Tibial nerve (tissue), 4 donors: ENCODE results near the gene TNRC18.
"Not testable (repeated sequence)": the region's sequence is repeated elsewhere in the genome, so short reads cannot be mapped to it uniquely, and the experiment has no call there.

Experiments
- EP300 ChIP-seq, 2 donors: sonication (generic); formaldehyde crosslinking; IDR thresholded peaks; one replicate each; pipeline ENCODE4 v1.6.1; 2017; ENCODE audit warnings: antibody characterized with exemption in 2 of 2, mild to moderate bottlenecking in 1 of 2
- TF ChIP-seq, protein P1 (sequence below), 5 experiments: fragments of 200-600 bp in 3 of 5; fragments of 450-650 bp in 2 of 5; sonication (generic) in 3 of 5; IDR thresholded peaks; one replicate each; pipeline ENCODE4 v1.5.1; 2016 to 2019; ENCODE audit warnings: antibody characterized with exemption in 5 of 5, mild to moderate bottlenecking in 3 of 5, moderate library complexity in 2 of 5

DNA sequence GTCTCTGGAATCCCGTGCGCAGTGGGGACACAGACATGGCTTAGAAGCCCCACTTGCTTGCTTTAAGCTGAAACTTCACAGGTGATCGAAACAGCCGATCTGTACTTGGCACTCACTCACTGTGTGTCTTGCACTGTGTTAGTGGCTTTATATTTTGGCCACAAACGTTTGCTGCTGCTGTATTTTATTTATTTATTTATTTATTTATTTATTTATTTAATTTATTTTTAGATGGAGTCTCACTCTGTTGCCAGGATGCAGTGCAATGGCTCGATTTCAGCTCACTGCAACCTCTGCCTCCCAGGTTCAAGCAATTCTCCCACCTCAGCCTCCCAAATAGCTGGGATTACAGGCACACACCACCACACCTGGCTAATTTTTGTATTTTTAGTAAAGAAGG lies 63.6 kb downstream of the TNRC18 start:
- TF ChIP-seq, protein P1, sequence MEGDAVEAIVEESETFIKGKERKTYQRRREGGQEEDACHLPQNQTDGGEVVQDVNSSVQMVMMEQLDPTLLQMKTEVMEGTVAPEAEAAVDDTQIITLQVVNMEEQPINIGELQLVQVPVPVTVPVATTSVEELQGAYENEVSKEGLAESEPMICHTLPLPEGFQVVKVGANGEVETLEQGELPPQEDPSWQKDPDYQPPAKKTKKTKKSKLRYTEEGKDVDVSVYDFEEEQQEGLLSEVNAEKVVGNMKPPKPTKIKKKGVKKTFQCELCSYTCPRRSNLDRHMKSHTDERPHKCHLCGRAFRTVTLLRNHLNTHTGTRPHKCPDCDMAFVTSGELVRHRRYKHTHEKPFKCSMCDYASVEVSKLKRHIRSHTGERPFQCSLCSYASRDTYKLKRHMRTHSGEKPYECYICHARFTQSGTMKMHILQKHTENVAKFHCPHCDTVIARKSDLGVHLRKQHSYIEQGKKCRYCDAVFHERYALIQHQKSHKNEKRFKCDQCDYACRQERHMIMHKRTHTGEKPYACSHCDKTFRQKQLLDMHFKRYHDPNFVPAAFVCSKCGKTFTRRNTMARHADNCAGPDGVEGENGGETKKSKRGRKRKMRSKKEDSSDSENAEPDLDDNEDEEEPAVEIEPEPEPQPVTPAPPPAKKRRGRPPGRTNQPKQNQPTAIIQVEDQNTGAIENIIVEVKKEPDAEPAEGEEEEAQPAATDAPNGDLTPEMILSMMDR (IDR thresholded peaks at IDR 0.05): not testable (repeated sequence)
- not testable (repeated sequence) for TF ChIP-seq EP300 (IDR thresholded peaks at IDR 0.05)
